GM19043 (cell line): ENCODE measurements around the gene PPP3CB.
"Not testable (repeated sequence)": the region's sequence is repeated elsewhere in the genome, so short reads cannot be mapped to it uniquely, and the experiment has no call there.

Source experiments
- ATAC-seq: cut with Tn5 transposase; IDR thresholded peaks from one replicate; pipeline ENCODE4 v1.9.1; 2021; ENCODE audit warnings: low read depth; ENCODE audit not compliant: unreplicated experiment

The PPP3CB gene

DNA sequence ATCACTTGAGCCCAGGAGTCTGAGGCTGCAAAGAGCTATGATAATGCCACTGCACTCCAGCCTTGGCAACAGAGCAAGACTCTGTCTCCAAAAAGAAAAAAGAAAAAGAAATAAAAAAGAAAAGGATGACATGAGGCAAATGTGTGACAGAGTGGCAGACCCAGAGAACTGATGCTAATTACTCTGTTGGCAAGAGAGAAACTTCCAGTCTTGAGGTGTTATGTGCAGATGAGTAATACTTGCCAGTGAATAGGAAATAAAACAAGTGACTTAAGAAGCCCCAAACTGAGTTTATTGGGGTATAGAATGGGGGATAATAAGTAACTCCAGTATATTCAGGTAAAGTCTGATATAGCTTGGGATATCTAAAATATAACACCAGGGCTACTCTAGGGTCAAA is 72.5 kb downstream of the PPP3CB start:
- ATAC-seq = no peak

DNA sequence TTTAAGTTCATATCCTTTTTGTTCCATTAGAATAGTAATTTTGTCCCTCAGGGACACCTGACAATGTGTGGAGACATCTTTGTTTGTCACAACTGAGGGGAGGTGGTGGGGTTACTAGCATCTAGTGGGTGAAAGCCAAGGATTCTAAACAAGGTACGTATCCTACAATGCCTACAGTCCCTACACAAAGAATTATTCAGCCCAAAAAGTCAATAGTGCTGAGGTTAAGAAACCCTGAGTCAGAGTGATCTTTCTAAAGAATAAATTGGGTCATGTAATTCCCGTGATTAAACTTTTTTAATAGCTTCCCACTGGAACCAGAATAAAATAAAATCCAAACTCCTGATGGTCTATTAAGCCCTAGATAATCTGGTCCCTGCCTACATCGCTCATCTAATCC is 79.3 kb downstream of the PPP3CB start:
- ATAC-seq = no peak

DNA sequence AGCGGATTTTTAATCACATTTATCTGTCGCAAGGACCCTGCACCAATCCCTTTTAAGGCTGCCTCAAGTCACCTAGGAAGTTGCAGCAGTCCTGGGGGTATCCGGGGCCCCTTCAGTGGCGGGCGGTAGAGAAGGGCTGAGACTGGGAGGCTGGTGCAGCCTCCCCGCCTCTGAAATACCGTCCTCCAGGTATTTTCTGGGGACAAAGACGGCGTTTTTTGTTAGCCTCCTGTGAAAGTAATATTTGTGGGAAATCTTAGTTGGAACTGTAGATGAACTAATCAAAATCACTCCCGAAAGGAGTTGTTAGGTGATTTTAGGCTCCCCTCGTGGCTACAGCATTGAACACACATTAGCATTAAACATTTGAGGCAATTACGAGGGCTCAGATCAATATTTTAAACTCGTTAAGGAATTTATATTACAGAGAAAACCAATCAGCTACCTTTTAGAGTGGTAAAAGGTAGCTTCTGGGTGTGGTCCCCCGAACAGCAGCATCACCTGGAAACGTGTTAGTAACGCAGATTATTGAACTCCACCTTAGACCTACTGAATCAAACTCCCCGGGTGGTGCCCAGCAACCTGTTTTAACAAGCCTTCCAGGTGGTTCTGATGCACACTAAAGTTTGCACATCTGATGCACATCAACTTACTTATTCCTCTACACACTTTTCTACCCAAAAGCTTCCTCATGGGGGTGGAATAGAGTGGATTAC is 81.4 kb downstream of the PPP3CB start:
- peak; percentile 21 for ATAC-seq

DNA sequence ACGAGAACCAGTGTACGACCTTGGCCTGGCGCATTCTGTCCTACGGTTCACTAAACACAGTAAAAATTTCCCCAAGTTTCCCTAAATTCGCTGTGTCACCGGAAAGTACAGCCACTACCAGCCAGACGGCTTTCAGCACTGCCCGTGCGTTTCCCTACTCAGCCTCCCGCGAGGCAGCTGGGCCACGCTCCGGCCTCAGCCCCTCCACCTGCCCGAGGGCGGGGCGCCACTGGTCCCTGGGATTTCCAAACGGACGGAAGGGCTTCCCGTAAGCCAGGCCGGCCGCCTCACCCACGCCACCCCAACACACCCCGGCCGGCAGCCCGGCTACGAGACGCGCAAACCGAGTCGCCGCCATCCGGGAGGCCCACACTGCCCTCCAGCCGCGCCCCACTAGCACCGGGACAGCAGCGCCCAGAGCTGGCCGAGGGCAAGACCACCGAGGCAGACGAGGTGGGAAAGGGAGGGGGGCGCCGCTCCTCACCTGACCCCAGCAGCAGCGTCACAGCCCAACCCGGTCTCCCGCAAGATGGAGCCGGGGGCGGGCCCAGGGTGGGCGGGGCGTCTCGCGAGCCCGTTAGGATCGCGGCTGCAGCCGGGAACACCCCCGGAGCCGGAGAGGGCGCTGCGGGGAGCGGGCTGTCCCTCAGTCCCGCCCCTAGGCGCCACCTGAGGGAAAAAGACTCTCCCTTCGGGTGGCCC is 82.1 kb downstream of the PPP3CB start, which contains the start of gene ANXA7:
Gene ANXA7 (minus strand): TSS at position 531 of the 702 bp plus-strand sequence. CDS start 13,202 bp downstream, outside the sequence.
- peak; percentile 91 for ATAC-seq

DNA sequence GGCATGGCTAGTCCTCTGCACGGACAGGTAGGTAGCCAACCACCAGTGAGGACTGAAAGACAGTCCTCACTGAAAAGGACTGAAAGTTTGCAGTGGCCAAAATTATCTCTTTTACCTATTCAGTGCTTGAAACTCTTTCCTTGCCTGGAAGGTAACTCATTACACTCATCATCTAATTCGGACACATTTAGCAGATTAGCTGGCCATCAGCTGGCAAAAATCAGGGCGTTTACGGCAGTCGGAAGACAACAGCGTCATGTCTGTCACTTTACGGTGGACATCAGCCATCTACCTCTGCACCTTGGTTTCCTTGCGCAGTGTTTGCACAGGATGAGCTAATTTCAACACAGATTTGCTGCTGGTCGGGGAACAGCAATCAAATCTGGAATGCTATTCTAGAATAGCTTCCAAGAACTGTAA is 82.7 kb downstream of the PPP3CB start:
- peak; percentile 4 for ATAC-seq

DNA sequence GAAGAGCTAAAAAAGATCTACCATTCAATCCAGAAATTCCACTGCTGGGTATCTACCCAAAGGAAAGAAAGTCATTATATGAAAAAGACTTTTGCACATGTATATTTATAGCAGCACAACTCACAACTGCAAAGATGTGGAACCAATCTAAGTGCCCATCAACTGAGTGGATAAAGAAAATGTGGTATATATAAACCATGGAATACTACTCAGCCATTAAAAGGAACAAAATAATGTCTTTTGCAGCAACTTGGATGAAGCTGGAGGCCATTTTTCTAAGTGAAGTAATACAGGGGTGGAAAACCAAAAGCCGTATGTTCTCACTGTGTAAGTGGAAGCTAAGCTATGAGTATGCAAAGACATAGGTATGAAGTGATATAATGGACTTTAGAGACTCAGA is 84.9 kb downstream of the PPP3CB start:
- no peak for ATAC-seq

DNA sequence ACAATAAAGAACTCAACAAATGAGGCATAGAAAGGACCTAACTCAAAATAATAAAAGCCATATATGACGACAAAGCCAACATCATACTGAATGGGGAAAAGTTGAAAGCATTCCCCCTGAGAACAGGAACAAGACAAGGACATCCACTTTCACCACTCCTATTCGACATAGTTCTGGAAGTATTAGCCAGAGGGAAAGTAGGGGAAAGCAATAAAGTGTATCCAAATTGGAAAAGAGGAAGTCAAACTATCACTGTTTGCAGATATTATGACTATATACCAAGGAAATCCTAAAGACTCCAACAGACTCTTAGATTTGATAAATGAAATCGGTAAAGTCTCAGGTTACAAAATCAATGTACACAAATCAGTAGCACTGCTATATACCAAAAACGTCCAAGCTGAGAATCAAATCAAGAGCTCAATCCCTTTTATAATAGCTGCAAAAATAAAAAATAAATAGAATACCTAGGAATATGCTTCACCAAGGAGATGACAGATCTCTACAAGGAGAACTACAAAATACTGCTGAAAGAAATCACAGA is 86.8 kb downstream of the PPP3CB start:
- ATAC-seq = no peak

DNA sequence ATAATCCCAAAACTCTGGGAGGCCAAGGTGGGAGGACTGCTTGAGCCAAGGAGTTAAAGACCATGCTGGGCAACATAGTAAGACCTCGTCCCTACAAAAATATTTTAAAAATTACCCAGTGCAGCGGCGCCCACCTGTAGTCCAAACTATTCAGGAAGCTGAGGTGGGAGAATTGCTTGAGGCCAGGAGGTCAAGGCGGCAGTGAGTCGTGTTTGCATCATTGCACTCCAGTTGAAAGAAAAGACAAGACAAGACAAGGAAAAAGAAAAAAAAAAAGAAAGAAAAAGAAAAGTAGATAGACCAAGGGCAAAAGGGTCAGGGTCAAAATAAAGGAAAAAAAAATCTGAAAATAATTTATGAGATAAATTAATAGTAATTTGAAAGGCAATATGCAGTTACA is 87.8 kb downstream of the PPP3CB start:
- no peak for ATAC-seq

DNA sequence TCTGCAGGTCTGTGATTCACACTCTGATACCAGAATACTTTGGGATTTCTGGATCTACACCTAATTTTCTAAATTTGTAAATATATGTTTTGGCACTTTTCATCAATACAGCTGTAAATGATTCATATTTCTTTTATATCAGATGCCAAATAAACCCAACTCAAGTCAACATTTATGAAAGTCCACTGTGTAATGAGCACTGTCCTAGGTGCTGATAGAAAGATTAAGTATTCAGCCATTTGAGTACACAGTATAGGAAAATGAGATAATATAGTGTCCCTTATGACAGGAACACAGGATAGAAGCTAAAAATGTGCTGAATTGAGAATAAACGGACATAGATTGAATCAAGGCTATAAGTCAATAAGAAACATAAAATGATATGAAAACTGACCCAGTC is 88.3 kb downstream of the PPP3CB start:
- ATAC-seq = no peak

DNA sequence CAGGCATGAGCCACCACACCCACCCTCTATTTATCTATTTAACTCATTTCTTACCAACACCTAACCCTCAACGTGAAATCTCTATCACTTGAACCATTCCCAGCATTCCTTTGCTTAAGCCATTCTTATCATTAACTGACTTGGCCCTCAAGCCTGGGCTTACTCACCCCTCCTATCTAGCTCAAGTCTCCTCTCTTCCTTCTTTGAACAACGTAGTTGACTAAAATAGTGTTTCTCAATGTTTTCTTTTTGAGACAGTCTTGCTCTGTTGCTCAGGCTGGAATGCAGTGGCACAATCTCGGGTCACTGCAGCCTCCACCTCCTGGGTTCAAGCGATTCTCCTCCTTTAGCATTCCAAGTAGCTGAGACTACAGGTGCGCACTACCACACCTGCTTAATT is 89.0 kb downstream of the PPP3CB start:
- no peak for ATAC-seq

DNA sequence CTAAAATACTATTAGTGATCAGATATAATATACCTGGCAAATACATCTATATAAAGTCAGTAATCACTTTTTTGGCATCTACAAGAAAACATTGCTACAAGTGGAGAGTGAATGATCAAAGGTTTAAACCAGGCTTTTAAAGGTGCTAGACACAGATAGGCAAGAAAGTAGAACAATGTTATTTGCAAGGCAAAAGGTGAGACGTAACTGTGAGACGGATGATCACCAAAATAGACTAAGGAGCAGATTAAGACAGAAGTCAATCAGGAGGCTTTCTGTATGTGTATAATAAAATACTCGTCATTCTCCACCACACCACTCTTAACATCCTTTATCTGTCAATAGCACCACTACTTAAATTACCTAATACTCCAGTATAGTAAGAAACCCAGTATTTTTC is 90.3 kb downstream of the PPP3CB start:
- no peak for ATAC-seq

DNA sequence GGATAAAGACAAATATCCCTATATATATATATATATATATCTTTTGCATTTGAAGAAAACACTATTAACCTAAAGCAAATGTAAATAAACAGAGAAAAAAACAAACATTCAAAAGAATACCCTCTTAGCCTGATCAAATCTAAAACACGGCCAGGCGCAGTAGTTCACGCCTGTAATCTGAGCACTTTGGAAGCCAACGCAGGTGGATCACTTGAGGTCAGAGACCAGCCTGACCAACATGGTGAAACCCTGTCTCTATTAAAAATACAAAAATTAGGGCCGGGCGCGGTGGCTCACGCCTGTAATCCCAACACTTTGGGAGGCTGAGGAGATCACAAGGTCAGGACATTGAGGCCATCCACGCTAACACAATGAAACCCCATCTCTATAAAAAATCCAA is 91.1 kb downstream of the PPP3CB start:
- no peak for ATAC-seq

DNA sequence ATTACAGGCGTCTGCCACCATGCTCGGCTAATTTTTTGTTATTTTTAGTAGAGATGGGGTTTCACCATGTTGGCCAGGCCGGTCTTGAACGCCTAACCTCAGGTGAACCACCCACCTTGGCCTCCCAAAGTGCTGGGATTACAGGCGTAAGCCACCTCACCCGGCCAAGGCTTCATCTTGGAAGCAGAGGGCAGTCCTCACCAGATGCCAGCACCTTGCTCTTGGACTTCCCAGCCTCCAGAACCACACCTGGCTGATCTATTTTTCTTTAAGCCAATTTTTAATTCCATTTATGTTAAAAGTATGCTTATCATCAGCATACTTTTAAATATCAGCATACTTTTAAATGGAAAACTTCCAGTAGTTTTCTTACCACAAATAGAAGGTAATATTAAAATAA is 94.2 kb downstream of the PPP3CB start:
- no peak for ATAC-seq

DNA sequence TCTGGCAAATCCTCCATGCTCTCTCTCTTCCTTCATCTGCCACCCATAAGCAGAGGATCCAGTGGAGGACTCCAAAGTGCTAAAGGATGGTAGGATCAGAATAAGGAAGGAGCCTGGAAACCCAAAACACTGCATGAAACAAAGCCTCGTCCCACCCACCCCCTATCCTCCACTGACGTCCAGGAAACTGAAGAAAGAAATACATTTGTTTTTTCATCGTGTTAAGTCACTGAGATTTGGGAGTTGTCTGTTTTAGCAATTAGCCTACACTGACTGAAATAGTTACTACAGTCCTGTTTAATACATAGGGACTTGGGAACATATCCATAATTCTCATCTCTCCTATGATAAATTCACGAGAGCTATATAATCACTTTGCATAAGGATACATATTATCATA is 96.8 kb downstream of the PPP3CB start:
- ATAC-seq = no peak

DNA sequence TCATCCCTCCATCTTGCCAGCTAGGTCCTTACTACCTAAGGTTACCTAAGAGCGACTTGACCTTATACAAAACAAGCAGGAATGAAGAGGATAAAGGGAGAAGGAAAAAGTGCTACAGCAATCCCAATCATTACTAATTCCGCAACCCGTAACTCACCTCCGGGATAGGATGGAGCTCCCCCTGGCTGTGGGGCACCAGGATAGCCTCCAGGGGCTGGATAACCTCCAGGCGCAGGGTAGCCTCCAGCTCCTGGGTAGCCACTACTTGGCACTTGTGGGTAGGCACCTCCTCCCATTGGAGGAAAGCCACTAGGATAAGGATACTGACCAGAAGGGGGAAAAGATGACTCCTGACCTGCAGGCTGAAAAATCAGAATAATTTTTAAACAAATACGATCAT is 97.8 kb downstream of the PPP3CB start:
- no peak for ATAC-seq

DNA sequence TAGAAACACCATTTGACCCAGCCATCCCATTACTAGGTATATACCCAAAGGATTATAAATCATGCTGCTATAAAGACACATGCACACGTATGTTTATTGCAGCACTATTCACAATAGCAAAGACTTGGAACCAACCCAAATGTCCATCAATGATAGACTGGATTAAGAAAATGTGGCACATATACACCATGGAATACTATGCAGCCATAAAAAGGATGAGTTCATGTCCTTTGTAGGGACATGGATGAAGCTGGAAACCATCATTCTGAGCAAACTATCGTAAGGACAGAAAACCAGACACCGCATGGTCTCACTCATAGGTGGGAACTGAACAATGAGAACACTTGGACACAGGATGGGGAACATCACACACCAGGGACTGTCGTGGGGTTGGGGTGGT is 101.5 kb downstream of the PPP3CB start:
- ATAC-seq = not testable (repeated sequence)

DNA sequence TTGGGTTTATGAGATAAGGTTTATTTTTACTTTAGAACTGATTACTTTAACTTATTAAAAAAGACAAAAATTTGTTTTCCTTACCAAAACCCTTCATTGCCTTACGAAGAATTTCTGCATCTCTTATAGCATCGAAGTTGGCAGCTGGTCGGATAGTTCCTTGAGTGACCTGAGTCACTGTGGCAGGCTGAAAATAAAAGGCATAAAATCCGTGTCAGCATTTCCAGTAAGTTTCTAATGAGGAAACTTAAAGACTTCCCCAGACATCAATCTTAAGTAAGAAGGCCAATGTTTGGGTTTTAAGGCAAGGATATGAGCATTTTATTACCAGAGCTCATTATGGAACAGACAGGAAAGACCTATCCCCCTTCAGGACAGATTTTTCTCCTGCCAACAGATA is 107.6 kb downstream of the PPP3CB start:
- no peak for ATAC-seq

DNA sequence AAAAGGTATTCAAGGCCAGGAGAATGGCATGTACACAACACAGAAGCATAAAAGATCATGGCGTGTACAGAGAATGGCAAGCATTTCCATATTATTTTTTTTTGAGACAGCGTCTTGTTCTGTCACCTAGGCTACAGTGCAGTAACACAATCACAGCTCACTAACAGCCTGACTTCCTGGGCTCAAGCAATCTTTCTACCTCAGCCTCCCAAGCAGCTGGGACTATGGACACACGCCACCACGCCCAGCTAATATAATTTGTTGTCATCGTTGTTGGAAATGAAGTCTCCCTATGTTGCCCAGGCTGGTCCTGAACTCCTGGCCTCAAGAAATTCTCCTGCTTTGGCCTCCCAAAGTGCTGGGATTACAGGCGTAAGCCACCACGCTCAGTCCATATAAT is 109.2 kb downstream of the PPP3CB start:
- ATAC-seq = no peak
